Ascending aorta (tissue), 2 donors: ENCODE measurements around the gene KCTD7. TPM values are rescaled to one million over a fixed set of nuclear protein-coding genes. Genes with fewer than 3 reads are reported as not detected.
"Not testable (repeated sequence)": the region's sequence is repeated elsewhere in the genome, so short reads cannot be mapped to it uniquely, and the experiment has no call there.

Experiments used
- DNase-seq, 2 donors: peaks; one replicate each; pipeline ENCODE4 v3.0.0-alpha.2; 2019; ENCODE audit warnings: low spot score in 2 of 2
- H3K27ac ChIP-seq, 2 donors: fragments of 200-600 bp; sonication (generic); one replicate each; pipeline ENCODE4 v1.5.1; 2016 to 2017; ENCODE audit warnings: mild to moderate bottlenecking in 1 of 2
- H3K27me3 ChIP-seq: fragments of 200-600 bp; sonication (generic); one replicate; pipeline ENCODE4 v1.5.1; 2017
- H3K36me3 ChIP-seq, 2 donors: fragments of 200-600 bp; sonication (generic); one replicate each; pipeline ENCODE4 v1.5.1; 2016
- H3K4me1 ChIP-seq, 2 donors: fragments of 200-600 bp; sonication (generic); one replicate each; pipeline ENCODE4 v1.5.1; 2016 to 2017; ENCODE audit warnings: mild to moderate bottlenecking in 1 of 2
- H3K4me3 ChIP-seq, 2 donors: fragments of 200-600 bp; sonication (generic); one replicate each; pipeline ENCODE4 v1.5.1; 2016 to 2017; ENCODE audit warnings: mild to moderate bottlenecking in 1 of 2
- H3K9me3 ChIP-seq, 2 donors: fragments of 200-600 bp; sonication (generic); one replicate each; pipeline ENCODE4 v1.5.1; 2016
- CTCF ChIP-seq, 3 experiments: fragments of 200-600 bp in 2 of 3; fragments of 450-650 bp in 1 of 3; sonication (generic) in 2 of 3; IDR thresholded peaks; one replicate each; pipeline ENCODE4 v1.5.1; 2016 to 2019; ENCODE audit warnings: antibody characterized with exemption in 3 of 3, mild to moderate bottlenecking in 1 of 3, moderate library complexity in 1 of 3
- intact Hi-C: fragments of 100-400 bp; cut with DNase I; formaldehyde crosslinking; loops from one replicate; pipeline ENCODE4 v1.15.1; 2023
- total RNA-seq: library from RNA; depleted of rRNA; stranded (reverse); fragments of >200 nt; gene quantifications from one replicate; pipeline ENCODE4 v1.1.0, GENCODE V29; 2016

The KCTD7 gene
- total RNA-seq, 1 donor from 2014 or later: 12.5 TPM

- Histone ChIP-seq H3K36me3 (no peaks in the 10 kb centered on the region), H3K27ac (peak overlapping the region; percentile 98 to 99), H3K9me3 (no peaks in the 10 kb centered on the region), H3K4me3 (peak overlapping the region; percentile 87 to 97), H3K4me1 (peaks cover 0 to 13% of the 10 kb centered on the region in 2 donors), H3K27me3 (no peaks in the 10 kb centered on the region)
- intact Hi-C loops: loop anchor here (1.0 to 10.0 kb wide), 7 partner anchors 26 to 650 kb away; partner anchors contain the start of genes KCTD7 and RABGEF1
- peak in 1 of 3 experiments; percentile 14 for TF ChIP-seq CTCF (IDR thresholded peaks at IDR 0.05)
- peak; percentile 92 to 99 for DNase-seq
Observed at GRCh38 chr7:66654275-66655112, 25.8 kb downstream of the KCTD7 start.

- H3K27ac ChIP-seq: peak overlapping the region; percentile 98 to 99
- H3K9me3 ChIP-seq, H3K27me3 ChIP-seq, H3K36me3 ChIP-seq: not testable (repeated sequence)
- peaks cover 0 to 13% of the 10 kb centered on the region in 2 donors for H3K4me1 ChIP-seq
- peak in 1 of 2 donors; percentile 25 for DNase-seq
- peak overlapping the region; percentile 87 to 97 for H3K4me3 ChIP-seq
- TF ChIP-seq CTCF (IDR thresholded peaks at IDR 0.05): peak in 1 of 3 experiments; percentile 24
- intact Hi-C loops: loop anchor here (2.0 to 10.0 kb wide), 4 partner anchors 62 to 650 kb away; no protein-coding TSS in a partner anchor
Observed at GRCh38 chr7:66655113-66655806, 26.6 kb downstream of the KCTD7 start.

GRCh38 chr7:66655826-66656485 lies 27.3 kb downstream of the KCTD7 start:
- peaks cover 0 to 13% of the 10 kb centered on the region in 2 donors for H3K4me1 ChIP-seq
- not testable (repeated sequence) for DNase-seq, H3K27me3 ChIP-seq, H3K36me3 ChIP-seq, H3K9me3 ChIP-seq
- intact Hi-C loops: loop anchor here (2.0 to 10.0 kb wide), 4 partner anchors 63 to 649 kb away; no protein-coding TSS in a partner anchor
- H3K4me3 ChIP-seq: peak overlapping the region; percentile 87 to 97
- H3K27ac ChIP-seq: peak overlapping the region; percentile 98 to 99

- Histone ChIP-seq H3K27me3 (no peaks in the 10 kb centered on the region), H3K4me1 (peaks cover 0 to 13% of the 10 kb centered on the region in 2 donors), H3K4me3 (no peak overlapping the region), H3K9me3 (no peaks in the 10 kb centered on the region), H3K27ac (no peak overlapping the region), H3K36me3 (no peaks in the 10 kb centered on the region)
- no peak for DNase-seq
- no peak for TF ChIP-seq CTCF (IDR thresholded peaks at IDR 0.05)
- intact Hi-C loops: loop anchor here (10.0 kb wide), 3 partner anchors 163 to 647 kb away; no protein-coding TSS in a partner anchor
Observed at GRCh38 chr7:66657798-66658197, 29.1 kb downstream of the KCTD7 start.

- Histone ChIP-seq H3K4me3 (no peak overlapping the region), H3K27ac (no peak overlapping the region), H3K36me3 (no peaks in the 10 kb centered on the region), H3K4me1 (no peaks in the 10 kb centered on the region), H3K27me3 (no peaks in the 10 kb centered on the region), H3K9me3 (no peaks in the 10 kb centered on the region)
- no peak for DNase-seq
- no peak for TF ChIP-seq CTCF (IDR thresholded peaks at IDR 0.05)
- intact Hi-C loops: no loop called here
Observed at GRCh38 chr7:66662646-66663264, 34.1 kb downstream of the KCTD7 start.
